G401 (cell line): ENCODE measurements around the gene TNIP1. TPM values are rescaled to one million over a fixed set of nuclear protein-coding genes. Genes with fewer than 3 reads are reported as not detected.

Source experiments
- DNase-seq: peaks from one replicate; pipeline ENCODE4 v3.0.0-alpha.2; 2015; ENCODE audit warnings: low spot score
- in situ Hi-C: cut with HindIII; loops from 2 replicates; pipeline ENCODE4 v1.10.0; 2016; ENCODE audit warnings: low sequenced_read_pairs, mixed read lengths
- total RNA-seq: library from RNA; depleted of rRNA; stranded (reverse); fragments of >200 nt; shearing (Covaris generic); gene quantifications from 2 replicates; pipeline ENCODE4 v1.2.3, GENCODE V29; 2014

TNIP1 gene
- total RNA-seq, 1 experiment from 2014 or later, result 40.4 TPM

DNA sequence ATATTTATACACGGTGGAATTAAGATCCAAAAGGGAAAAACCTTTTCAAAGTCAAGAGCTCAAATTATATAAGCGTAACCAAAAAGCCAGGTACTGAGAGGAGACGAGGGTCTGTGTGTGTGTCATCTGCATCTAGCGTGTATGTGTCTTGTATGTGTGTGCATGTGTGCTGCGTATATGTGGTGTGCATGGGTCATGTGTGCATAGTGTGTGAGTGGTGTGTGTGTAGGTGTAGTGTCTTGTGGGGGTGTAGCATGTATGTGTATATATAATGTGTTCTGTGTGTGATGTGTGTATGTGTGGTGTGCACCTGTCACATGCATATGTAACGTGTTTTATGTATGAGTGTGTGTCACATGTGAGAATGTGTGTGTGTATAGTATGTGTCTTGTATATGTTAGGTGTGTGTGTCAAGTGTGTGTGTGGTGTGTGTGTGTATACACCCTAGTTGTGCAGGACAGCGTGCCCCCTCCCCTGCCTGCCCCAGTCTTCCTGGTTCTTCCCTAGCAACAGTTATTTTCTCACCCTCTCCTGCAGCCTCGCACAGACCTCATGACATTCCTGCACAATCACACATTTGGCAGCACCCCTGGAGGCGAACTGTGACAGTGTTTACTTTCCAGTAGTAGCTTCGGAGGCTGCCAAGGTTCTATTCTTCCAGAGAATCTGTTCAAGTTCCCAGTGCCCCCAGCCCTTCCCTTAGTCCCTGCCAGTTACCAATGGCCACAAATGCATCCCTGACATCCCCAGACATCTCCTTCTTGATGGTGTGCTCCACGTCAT, 27.1 kb upstream of the TNIP1 start:
- DNase-seq, result no peak
- in situ Hi-C loops, result no loop called here

DNA sequence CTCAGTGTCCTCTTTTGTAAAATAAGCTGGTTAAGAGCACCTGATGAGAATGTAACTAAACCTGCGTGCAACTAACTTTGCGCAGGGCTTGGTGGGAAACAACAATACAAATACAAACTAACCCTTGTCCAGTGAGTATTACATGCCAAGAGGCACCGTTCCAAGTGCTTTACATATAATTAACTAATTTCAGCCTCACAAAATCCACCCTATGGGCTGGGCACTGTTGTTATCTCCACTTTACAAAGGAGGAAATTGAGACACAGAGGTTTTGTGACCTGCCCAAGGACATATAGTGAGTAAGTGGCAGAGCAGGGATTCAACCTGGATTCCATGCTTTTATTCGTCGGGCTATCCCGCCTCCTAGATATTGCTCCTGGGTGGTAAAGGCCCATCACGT, 26.2 kb upstream of the TNIP1 start:
- in situ Hi-C loops, result no loop called here
- DNase-seq, result no peak

DNA sequence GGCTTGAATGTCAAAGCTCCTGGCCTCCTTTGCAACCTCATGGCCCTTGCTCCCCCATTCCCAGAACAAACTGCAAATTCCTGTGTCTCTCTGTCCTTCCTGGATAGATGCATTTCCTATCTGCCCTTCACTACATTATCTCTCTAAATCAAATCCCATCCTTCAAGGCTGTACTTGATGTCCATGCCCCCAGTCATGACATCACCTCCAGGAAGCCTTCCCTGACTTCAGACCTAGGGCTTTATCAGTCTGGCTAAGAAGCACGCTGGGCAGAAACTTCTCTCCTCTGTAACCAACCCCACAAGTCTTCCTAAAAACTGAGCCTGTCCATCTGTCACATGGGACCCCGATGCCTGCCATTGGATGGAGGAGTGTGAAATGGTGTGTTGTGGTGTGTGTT, 25.7 kb upstream of the TNIP1 start:
- in situ Hi-C loops, result no loop called here
- DNase-seq, result no peak

DNA sequence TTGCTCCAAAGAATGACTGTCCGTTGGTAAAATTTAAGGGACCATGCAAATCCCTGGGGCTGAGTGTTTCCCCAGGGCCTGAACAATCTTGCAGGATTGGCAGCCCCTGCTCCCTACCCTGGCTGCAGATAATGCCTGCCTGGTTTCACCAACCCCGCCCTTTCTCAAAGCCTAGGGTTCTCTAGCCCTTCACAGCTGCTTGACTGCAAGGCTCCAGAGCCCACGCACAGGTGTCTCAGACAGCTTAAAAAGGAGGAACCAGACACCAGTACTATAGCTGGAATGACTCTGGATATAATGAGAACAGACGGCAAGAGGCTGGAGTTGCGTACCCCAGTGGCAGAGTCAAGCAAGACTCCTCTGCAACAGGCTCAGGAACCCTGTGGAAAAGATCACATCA, 25.2 kb upstream of the TNIP1 start:
- DNase-seq, result no peak
- in situ Hi-C loops, result no loop called here

DNA sequence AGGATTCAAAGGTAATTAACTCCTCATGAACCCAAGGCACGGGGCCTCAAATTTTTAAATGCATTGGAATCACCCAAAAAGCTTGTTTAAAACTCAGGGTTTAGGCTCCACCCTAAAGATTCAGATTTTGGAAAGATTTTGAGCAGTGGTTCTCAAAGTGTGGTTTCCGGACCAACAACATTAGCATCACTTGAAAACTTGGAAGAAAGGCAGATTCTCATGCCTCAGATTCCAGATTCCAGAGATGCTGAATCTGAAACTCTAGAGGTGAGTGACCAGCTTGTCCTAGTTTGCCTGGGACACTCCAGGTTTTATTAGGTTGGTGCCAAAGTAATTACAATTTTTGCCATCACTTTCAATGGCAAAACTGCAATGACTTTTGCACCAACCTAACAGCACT, 24.7 kb upstream of the TNIP1 start:
- in situ Hi-C loops, result no loop called here

DNA sequence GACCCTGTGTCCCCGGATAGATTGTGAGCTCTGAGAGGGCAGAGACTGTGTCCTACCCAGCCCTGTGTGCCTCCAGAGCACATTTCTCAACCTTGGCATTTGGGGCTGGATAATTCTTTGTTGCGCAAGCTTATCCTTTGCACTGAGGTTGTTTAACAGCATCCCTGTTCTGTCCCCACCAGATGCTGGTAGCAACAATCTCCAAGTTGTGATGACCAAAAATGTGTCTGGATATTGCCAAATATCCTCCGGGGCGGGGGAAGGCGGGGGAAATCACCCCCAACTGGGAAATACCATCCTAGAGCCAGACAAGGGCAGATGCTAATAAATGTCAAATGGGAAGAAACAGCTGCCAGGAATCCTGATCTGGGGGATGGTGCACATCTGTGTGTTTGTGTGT, 24.0 kb upstream of the TNIP1 start:
- DNase-seq, result no peak
- in situ Hi-C loops, result no loop called here

More for the DNA sequence above, 24.7 kb upstream of the TNIP1 start:
- no peak for DNase-seq

DNA sequence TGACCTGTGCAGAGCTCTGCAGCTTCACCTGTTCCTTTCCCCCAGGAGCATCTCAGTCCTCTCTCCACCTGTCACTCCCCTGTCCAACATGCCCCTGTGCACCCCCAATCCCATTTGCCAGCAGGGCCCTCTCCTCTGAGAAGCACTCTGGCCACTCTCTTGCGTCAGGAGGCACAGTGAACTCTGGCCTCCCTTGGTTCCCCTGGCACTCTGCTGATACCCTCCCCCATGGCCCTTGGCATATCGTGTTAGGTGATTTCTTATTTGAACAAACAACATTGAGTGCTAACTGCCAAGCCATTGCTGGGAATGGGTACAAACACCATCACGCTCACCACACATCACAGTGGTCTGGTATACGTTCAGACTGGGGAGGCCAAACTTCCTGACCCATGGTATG, 20.9 kb upstream of the TNIP1 start:
- no peak for DNase-seq
- in situ Hi-C loops, result no loop called here

DNA sequence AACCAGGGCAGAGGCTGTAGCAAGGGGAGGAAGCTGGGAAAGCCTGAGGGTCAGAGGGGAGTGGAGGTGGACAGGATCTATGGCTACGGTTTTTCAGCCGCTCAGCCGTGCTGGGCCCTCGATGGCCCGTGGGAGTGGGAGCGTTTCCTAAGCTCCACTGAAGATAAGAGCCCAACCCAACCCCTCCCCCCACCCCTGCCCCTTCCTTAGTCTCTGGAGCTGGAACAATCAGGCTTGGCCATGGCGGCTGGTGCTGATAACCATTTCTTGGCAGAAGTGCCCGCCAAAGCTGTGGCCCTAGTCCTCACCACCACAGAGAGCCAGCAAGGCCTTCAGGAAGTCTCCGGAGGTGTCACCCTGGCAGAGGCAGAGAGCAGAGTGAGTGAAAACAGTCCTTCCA, 20.3 kb upstream of the TNIP1 start:
- DNase-seq, result no peak
- in situ Hi-C loops, result no loop called here

DNA sequence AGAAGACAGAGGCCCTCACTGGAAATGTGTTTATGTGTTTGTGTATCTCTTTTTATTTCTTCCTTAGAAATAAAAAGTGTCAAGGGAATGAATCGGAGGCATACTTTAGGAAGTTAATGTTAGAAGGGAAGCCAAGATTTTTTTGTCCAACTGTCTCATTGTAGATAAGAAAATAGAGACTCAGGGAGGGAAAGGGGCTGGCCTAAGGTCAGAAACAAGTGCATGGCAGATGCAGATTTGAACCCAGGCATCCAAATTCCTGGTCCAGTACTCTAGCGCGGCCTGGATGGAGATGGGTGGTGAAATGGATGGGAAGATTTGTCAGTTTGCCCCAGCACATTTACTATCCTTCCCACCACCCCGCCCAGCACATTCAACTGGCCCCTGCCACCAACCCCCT, 19.8 kb upstream of the TNIP1 start:
- in situ Hi-C loops, result no loop called here
- no peak for DNase-seq

DNA sequence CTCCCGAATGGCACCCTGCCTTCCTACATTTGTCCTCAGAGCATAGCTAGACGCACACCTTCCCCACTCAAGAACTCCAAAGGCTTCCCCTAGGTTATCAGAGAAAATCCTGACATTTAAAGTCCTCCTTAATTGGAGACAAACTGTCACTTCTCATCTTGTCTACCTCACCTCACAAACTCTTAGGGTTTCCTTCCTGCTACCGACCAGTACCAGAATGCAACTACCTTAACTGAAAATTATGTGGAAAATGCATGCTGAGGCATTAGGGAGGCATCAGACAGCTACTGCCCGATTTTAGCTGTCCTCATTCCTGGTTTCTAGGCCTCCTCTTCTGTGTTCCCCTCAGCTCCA, 17.9 kb upstream of the TNIP1 start:
- no peak for DNase-seq
- in situ Hi-C loops, result no loop called here

DNA sequence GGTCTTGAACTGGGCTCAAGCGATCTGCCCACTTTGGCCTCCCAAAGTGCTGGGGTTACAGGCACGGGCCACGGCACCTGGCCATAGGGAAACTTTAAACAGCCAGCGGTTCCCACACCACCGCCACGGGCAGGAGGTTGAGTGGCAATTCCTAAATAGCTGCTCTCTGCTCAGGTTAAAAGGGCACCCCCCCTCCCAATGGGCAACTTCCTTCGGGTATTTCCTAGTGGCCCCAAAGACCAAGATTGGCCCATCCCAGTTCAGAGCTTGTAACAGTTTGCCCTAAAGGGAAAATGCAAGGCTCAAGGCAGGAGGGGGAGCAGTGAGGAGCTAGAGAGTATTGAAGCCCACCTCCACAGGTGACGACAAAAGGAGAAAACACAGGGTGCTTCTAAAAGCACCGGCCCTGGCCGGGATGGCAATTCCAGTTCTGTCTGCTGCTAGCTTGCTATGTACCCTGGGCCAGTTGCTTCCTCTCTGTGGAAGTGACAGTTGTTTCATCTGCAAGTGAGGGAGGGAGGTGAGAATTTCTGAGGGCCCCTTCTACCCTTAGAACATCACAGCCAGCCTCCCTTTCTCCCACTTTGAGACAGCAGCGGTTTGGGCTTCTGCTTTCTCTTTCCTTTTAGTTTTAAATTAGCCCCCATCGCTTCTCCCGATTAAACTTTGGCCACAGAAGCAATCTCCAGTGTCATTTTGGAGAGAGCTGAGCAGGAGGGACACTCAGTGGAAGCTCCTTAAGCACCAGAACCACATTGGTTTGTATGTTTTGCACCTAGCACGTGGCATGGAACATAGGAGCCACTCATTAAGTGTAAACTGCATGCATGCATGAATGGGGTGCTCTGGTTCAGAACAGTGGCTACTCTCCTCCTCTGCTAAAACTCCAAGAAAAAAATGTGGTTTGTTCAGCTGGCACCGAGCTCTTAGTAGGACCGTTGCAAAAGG, 17.3 kb upstream of the TNIP1 start:
- no peak for DNase-seq
- in situ Hi-C loops, result no loop called here

DNA sequence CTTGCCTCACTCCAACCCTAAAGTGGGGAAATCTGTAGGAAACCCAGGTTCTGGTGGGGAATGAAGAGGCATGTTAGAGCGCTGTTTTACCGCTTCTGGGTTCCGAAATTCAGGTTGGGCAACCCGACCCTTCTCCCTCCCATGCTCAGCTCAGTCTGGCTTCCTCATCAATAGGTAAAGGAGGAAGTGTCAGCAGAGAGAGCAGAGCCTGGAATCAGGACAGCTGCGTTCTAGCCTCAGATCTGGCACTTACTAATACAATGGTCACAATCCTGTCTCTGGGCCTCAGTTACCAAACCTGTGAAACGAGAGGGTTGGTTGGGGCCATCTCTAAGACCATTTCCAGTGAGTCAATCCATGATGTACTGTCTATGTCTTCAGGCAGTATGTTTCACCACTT, 16.2 kb upstream of the TNIP1 start:
- DNase-seq, result no peak
- in situ Hi-C loops, result no loop called here

DNA sequence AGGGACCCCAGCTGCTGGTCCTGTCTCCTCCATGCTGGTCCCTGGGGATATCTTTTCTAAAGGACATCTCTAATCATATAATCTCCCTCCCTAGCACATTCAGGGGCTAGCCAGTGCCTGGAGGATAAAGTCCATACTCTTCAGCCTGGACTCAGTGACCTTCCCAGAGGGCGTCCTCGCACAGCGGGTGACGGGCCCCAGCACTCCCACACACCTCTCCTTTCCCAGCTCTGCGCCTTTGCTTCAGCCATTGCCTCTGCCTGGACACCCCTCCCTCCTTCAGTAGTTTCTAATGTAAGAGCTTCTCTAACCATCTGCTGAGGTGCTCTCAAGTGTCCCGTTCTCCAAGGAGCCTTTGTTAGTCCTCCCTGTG, 15.2 kb upstream of the TNIP1 start:
- in situ Hi-C loops, result no loop called here
- DNase-seq, result no peak

DNA sequence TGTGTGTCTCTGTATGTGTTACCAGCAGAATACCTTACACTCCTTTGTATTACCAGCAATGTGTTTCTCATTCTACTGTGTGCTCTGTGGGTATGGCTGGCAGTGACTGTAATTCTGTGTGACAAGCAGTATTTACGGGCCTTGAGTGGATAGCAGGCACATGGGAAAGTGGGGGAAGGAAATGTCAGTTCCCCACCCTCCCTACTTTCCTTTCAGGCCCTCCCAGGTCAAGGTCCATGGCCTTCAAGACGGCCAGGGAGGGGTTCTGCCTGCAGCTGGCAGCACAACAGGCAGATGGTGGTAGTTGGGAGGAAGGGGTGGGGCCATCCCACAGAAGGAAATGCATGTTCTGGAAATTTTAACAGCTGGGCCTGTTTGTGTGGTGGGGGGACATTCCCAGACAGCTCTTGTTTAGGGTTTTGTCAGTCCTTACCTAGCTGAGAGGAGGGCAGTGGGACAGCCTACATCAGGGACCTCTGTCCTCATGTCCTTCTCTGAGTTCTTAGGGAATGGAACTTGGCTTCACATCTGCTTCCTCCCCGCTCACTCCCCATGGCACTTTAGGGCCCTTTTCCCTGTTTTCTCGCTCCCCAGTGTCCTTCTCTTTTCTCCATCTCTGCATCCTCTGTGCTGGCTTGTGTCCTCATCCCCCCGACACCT, 14.6 kb upstream of the TNIP1 start:
- no peak for DNase-seq
- in situ Hi-C loops, result no loop called here

DNA sequence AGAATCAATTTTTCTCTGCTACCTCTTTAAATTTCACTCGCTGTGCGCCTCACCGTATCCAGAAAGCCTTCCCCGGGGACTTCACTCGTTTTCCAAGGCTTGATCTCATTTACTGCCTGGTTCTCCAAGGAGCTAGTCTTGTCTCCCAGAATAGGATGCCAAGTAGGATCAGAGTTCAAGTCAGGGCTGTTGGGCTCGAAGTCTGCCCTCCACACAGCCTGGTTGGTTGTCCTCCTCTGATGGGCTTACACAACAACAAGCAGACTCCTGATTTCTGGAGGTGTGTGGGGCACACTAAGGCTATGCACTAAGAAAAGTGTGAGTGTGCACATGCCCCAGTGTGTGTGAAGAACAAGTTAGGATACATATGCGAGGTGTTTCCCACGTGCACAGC, 14.0 kb upstream of the TNIP1 start:
- in situ Hi-C loops, result no loop called here

DNA sequence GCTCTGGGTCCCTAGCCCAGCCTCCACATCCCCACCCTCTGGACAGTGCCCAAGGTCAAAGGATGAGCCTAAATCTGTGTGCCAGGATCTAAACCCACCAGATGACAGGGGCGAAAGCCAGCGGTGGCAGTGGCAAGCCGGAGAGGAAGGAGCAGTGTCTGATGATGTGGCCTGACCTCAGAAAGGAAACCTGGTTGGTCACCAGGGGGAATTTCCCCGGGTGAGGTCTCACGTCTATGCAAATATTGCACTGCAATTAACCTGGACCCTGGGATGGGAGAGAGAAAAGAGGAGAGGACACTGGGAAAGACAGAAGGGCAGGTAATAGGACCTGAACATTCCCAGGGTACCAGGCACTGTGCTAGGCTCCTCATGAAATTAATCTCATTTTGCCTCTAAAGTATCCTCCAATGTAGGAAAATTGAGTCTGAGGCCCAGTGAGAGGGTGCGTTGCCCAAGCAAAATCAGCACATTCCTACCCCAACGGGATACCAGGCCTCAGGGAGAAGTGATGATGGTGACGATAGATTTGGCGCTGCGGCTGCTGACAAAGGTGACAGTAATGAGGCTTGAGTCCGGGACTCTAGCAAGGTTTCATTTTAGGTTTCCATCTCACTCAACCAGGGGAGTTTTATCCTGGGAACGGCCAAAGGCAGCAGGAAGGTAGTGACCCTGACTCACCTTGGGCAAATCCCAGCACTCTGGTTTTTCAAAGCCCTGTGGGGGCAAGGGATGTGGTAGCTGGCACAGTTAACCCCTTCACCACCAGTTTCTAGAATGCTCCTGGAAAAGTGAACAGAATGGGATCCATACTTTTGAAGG, 13.4 kb upstream of the TNIP1 start:
- no peak for DNase-seq
- in situ Hi-C loops, result no loop called here

More for the DNA sequence above, 14.0 kb upstream of the TNIP1 start:
- DNase-seq, result no peak

DNA sequence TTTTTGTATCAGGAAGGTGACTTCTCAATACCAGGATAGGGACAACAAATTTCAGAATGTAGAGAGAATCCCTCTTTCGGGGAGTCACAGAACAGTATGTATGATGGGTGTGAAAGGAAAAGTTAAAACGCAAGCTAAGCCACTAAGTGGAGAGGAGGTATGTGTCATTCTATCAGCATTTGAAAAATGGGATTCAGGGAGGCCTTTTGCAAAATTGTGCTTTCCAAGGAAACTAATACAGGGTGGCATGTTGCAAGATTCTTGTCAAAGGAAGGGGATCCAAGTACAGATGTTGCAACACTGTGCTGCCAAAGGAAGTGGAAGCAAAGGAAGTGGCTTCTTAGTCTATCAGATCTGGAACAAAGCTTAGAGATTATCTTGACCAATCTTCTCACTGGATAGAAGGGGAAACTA, 12.6 kb upstream of the TNIP1 start:
- no peak for DNase-seq
- in situ Hi-C loops, result no loop called here

DNA sequence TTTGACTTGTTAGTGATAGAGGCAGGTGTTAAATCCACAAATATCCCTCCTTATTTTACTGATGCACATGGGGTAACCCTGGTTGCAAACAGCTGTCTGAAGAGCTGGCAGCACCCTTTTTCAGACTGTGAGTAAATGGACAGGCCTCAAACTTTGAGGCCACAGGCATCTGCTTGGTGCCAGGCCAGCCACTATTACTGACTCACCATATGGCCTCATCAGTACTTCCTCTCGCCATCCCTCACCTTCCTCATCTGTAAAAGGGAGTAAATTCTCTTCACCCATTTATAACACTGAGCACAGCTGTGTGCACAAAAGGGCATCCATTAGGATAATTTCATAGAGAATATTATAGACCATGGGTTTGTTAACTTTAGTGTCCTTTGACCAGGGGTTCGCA, 11.9 kb upstream of the TNIP1 start:
- in situ Hi-C loops, result no loop called here
- no peak for DNase-seq

DNA sequence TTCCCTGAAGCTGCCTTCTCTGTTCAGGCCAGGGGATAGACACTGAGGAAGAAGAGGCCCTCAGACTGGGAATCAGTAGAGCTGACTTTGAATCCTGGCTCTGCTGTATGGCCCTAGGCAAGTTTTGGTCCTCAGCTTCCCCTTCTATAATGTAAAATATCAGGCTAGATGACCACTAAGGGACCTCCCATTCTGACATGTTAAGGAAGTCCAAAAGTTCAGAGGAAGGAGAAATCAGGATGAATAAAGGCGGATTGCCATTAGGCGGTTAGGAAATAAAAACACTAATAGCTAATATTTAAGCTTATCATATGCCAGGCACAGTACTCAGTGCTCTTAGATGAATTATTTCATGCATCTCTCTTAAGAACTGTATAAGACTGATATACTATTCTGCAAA, 8.9 kb upstream of the TNIP1 start:
- in situ Hi-C loops, result no loop called here
- no peak for DNase-seq
